Ishikawa (cell line): ENCODE measurements around the gene OVOL1.

ENCODE experiments used
- CREB1 ChIP-seq: IDR thresholded peaks from 2 replicates; pipeline ENCODE4 v1.6.1; 2012; ENCODE audit warnings: low read depth
- FOXM1 ChIP-seq: IDR thresholded peaks from 2 replicates; pipeline ENCODE4 v1.6.1; 2012; ENCODE audit warnings: low read depth, borderline replicate concordance
- MAX ChIP-seq: IDR thresholded peaks from 2 replicates; pipeline ENCODE4 v1.6.1; 2012
- RAD21 ChIP-seq: IDR thresholded peaks from 2 replicates; pipeline ENCODE4 v1.6.1; 2012; ENCODE audit warnings: low read depth
- REST ChIP-seq: IDR thresholded peaks from 2 replicates; pipeline ENCODE4 v1.6.1; 2012; ENCODE audit warnings: low read depth, mild to moderate bottlenecking
- TAF1 ChIP-seq: IDR thresholded peaks from 2 replicates; pipeline ENCODE4 v1.6.1; 2012; ENCODE audit warnings: low read depth, mild to moderate bottlenecking
- TEAD4 ChIP-seq: IDR thresholded peaks from 2 replicates; pipeline ENCODE4 v1.6.1; 2012
- USF1 ChIP-seq: IDR thresholded peaks from 2 replicates; pipeline ENCODE4 v1.6.1; 2012
- YY1 ChIP-seq: IDR thresholded peaks from 2 replicates; pipeline ENCODE4 v1.6.1; 2012; ENCODE audit warnings: low read depth

- TF ChIP-seq REST (no peak), YY1 (no peak), RAD21 (no peak), FOXM1 (no peak), TEAD4 (no peak), MAX (no peak), USF1 (no peak), TAF1 (no peak), CREB1 (no peak)
These were observed 10.7 kb upstream of the OVOL1 start for GRCh38 chr11:65776196-65776595.
